Hepatocyte (in vitro differentiated cells): ENCODE results near the gene CXCL8.

ENCODE experiments used
- EZH2 ChIP-seq: fragments of 200-600 bp; sonication (generic); IDR thresholded peaks from 2 replicates; pipeline ENCODE4 v1.6.1; 2016; ENCODE audit warnings: antibody characterized with exemption, mild to moderate bottlenecking, borderline replicate concordance
- TF ChIP-seq, protein P1 (sequence below): fragments of 200-600 bp; sonication (generic); IDR thresholded peaks from 2 replicates; pipeline ENCODE4 v1.5.1; 2016; ENCODE audit warnings: antibody characterized with exemption, mild to moderate bottlenecking; ENCODE audit not compliant: poor library complexity

DNA sequence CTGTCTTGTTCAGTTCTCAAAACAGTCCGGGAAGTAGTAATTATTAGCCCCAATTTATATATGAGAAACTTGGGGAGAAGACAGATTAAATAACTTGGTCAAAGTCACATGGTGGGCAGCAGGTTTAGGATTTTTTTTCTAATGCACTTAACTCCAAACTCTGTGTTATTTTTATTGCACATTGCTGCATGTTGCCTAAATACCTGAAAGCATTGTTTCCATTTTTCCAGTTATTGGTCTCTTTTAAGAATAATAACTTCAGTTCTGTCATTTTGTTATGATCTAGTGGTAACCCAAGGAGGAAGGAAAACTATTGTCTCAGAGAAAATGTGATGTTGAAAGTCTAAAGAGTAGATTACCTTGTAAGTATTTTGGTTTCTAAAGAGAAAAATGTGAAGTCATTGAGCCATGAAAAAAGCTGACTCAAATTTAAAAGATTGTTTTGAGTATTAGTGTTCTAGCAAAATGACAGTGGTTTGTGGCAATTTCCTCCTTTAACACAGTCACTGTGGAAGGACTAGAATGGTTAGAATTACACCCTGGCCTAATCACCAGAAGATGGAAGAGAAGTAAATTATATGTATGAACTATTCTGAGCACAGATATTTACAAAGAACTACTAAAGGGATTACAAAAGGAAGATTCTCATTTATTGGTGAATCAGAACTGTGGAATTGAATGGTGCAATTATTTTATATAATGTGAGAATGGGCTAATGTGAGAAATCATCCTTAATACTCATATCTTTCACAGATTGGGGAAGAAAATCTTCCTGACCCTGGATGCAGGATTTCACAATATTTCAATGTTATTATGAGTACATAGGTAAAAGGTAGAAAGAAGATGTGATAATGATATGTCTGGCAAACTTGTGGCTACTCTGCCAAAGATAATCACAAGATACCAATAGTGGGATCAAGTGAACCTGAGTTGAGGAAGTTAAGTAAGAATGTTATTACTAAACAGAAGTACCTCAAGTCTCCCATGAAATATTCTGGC is 21.7 kb upstream of the CXCL8 start:
- TF ChIP-seq, protein P1, sequence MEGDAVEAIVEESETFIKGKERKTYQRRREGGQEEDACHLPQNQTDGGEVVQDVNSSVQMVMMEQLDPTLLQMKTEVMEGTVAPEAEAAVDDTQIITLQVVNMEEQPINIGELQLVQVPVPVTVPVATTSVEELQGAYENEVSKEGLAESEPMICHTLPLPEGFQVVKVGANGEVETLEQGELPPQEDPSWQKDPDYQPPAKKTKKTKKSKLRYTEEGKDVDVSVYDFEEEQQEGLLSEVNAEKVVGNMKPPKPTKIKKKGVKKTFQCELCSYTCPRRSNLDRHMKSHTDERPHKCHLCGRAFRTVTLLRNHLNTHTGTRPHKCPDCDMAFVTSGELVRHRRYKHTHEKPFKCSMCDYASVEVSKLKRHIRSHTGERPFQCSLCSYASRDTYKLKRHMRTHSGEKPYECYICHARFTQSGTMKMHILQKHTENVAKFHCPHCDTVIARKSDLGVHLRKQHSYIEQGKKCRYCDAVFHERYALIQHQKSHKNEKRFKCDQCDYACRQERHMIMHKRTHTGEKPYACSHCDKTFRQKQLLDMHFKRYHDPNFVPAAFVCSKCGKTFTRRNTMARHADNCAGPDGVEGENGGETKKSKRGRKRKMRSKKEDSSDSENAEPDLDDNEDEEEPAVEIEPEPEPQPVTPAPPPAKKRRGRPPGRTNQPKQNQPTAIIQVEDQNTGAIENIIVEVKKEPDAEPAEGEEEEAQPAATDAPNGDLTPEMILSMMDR, result no peak
- TF ChIP-seq EZH2, result no peak
